GM23338 (cell line): ENCODE measurements around the gene SPAG7.

Experiments
- CREB1 ChIP-seq: fragments of 250-450 bp; sonication (Bioruptor Pico); IDR thresholded peaks from 2 replicates; pipeline ENCODE4 v1.5.0; 2020; ENCODE audit warnings: low read depth, mild to moderate bottlenecking, moderate library complexity
- CTCF ChIP-seq, 2 experiments: fragments of 200-600 bp in 1 of 2; sonication (generic) in 1 of 2; conservative IDR thresholded peaks; 2 replicates each; pipeline versions ENCODE4 v1.5.1 to v1.6.1; 2016 to 2017; ENCODE audit warnings: antibody characterized with exemption in 2 of 2, low read depth in 2 of 2, mild to moderate bottlenecking in 2 of 2, moderate library complexity in 1 of 2
- ETS1 ChIP-seq: IDR thresholded peaks from 2 replicates; pipeline ENCODE4 v1.6.1; 2016; ENCODE audit warnings: antibody characterized with exemption
- EZH2 ChIP-seq: fragments of 200-600 bp; sonication (generic); IDR thresholded peaks from one replicate; pipeline ENCODE4 v1.8.0; 2017; ENCODE audit warnings: antibody characterized with exemption, mild to moderate bottlenecking, low read depth; ENCODE audit not compliant: unreplicated experiment
- EZH2phosphoT487 ChIP-seq: fragments of 200-600 bp; sonication (generic); IDR thresholded peaks from one replicate; pipeline ENCODE4 v1.8.1; 2018; ENCODE audit warnings: antibody characterized with exemption; ENCODE audit not compliant: unreplicated experiment
- POLR2AphosphoS5 ChIP-seq: IDR thresholded peaks from 2 replicates; pipeline ENCODE4 v1.6.1; 2016; ENCODE audit warnings: antibody characterized with exemption, low read depth
- STAT1 ChIP-seq: IDR thresholded peaks from one replicate; pipeline ENCODE4 v1.6.1; 2016; ENCODE audit warnings: antibody characterized with exemption; ENCODE audit not compliant: unreplicated experiment
- ZNF331 ChIP-seq: fragments of 250-450 bp; sonication (Bioruptor Pico); IDR thresholded peaks from 2 replicates; pipeline ENCODE4 v1.5.0; 2020; ENCODE audit warnings: low read depth, mild to moderate bottlenecking, moderate library complexity
- TF ChIP-seq, protein P1 (sequence below): IDR thresholded peaks from one replicate; pipeline ENCODE4 v1.6.1; 2018; ENCODE audit warnings: antibody characterized with exemption; ENCODE audit not compliant: unreplicated experiment

- TF ChIP-seq POLR2AphosphoS5 (no peak), ETS1 (no peak), CTCF (conservative IDR thresholded peaks at IDR 0.05; ENCODE audit: low read depth in 2 of 2) (no peak), STAT1 (no peak), EZH2phosphoT487 (no peak), CREB1 (CRISPR knock-in tag) (no peak), ZNF331 (CRISPR knock-in tag) (no peak), EZH2 (no peak)
- TF ChIP-seq, protein P1, sequence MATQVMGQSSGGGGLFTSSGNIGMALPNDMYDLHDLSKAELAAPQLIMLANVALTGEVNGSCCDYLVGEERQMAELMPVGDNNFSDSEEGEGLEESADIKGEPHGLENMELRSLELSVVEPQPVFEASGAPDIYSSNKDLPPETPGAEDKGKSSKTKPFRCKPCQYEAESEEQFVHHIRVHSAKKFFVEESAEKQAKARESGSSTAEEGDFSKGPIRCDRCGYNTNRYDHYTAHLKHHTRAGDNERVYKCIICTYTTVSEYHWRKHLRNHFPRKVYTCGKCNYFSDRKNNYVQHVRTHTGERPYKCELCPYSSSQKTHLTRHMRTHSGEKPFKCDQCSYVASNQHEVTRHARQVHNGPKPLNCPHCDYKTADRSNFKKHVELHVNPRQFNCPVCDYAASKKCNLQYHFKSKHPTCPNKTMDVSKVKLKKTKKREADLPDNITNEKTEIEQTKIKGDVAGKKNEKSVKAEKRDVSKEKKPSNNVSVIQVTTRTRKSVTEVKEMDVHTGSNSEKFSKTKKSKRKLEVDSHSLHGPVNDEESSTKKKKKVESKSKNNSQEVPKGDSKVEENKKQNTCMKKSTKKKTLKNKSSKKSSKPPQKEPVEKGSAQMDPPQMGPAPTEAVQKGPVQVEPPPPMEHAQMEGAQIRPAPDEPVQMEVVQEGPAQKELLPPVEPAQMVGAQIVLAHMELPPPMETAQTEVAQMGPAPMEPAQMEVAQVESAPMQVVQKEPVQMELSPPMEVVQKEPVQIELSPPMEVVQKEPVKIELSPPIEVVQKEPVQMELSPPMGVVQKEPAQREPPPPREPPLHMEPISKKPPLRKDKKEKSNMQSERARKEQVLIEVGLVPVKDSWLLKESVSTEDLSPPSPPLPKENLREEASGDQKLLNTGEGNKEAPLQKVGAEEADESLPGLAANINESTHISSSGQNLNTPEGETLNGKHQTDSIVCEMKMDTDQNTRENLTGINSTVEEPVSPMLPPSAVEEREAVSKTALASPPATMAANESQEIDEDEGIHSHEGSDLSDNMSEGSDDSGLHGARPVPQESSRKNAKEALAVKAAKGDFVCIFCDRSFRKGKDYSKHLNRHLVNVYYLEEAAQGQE: no peak
Observed at GRCh38 chr17:4941319-4941610, 26.4 kb downstream of the SPAG7 start.
